ENCODE results near the gene STX12.
"Not testable (repeated sequence)": the region's sequence is repeated elsewhere in the genome, so short reads cannot be mapped to it uniquely, and the experiment has no call there.

Gene STX12

DNA sequence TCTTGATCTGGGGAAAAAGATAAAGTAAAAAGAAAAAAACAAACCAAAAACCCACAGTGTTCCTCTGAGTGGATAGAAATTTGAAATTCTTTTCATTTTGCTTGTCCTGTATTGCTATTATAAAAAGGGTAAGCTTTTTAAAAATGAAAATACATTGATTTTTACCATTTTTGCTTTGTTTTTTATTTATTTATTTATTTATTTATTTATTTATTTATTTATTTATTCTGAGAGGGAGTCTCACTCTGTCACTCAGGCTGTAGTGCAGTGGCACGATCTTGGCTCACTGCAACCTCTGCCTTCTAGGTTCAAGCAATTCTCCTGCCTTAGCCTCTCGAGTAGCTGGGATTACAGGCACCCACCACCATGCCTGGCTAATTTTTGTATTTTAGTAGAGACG is 35.1 kb downstream of the STX12 start:
- H3K4me3 ChIP-seq (ENCODE audit: low read depth, low read length); POLR2A ChIA-PET; H3K4me1 ChIP-seq (ENCODE audit: control insufficient read depth, insufficient read depth, low read length); H3K9me3 ChIP-seq (ENCODE audit: control insufficient read depth, insufficient read depth, low read depth, low read length); CTCF ChIA-PET; H3K27ac ChIP-seq (ENCODE audit: extremely low read depth, low read depth, low read length): not testable (repeated sequence)
- peaks cover 14 to 38% of the 10 kb centered on the region in 2 experiments for H3K36me3 ChIP-seq (ENCODE audit: control insufficient read depth in 2 of 2, insufficient read depth in 1 of 2, low read length in 2 of 2)
- peak; percentile 26; the same call in 1 of the 2 replicates for TF ChIP-seq ZBTB7A (tag by site-specific recombination; IDR thresholded peaks at IDR 0.05; ENCODE audit: low read depth)
- TF ChIP-seq, protein P1, sequence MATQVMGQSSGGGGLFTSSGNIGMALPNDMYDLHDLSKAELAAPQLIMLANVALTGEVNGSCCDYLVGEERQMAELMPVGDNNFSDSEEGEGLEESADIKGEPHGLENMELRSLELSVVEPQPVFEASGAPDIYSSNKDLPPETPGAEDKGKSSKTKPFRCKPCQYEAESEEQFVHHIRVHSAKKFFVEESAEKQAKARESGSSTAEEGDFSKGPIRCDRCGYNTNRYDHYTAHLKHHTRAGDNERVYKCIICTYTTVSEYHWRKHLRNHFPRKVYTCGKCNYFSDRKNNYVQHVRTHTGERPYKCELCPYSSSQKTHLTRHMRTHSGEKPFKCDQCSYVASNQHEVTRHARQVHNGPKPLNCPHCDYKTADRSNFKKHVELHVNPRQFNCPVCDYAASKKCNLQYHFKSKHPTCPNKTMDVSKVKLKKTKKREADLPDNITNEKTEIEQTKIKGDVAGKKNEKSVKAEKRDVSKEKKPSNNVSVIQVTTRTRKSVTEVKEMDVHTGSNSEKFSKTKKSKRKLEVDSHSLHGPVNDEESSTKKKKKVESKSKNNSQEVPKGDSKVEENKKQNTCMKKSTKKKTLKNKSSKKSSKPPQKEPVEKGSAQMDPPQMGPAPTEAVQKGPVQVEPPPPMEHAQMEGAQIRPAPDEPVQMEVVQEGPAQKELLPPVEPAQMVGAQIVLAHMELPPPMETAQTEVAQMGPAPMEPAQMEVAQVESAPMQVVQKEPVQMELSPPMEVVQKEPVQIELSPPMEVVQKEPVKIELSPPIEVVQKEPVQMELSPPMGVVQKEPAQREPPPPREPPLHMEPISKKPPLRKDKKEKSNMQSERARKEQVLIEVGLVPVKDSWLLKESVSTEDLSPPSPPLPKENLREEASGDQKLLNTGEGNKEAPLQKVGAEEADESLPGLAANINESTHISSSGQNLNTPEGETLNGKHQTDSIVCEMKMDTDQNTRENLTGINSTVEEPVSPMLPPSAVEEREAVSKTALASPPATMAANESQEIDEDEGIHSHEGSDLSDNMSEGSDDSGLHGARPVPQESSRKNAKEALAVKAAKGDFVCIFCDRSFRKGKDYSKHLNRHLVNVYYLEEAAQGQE (tag by site-specific recombination; IDR thresholded peaks at IDR 0.05): peak; percentile 78
- TF ChIP-seq ZNF555 (tag by site-specific recombination; conservative IDR thresholded peaks at IDR 0.05): peak; percentile 93
- peak; percentile 63; the same call in 1 of the 2 replicates for TF ChIP-seq ZSCAN23 (tag by site-specific recombination; IDR thresholded peaks at IDR 0.05)
- peak; percentile 73 for TF ChIP-seq ZNF629 (tag by site-specific recombination; IDR thresholded peaks at IDR 0.05)
- peak; percentile 90 for TF ChIP-seq ZNF510 (tag by site-specific recombination; IDR thresholded peaks at IDR 0.05; ENCODE audit: insufficient replicate concordance)
- TF ChIP-seq ZFP37 (tag by site-specific recombination; IDR thresholded peaks at IDR 0.05): peak; percentile 74; the same call in 1 of the 2 replicates
- TF ChIP-seq, protein P2, sequence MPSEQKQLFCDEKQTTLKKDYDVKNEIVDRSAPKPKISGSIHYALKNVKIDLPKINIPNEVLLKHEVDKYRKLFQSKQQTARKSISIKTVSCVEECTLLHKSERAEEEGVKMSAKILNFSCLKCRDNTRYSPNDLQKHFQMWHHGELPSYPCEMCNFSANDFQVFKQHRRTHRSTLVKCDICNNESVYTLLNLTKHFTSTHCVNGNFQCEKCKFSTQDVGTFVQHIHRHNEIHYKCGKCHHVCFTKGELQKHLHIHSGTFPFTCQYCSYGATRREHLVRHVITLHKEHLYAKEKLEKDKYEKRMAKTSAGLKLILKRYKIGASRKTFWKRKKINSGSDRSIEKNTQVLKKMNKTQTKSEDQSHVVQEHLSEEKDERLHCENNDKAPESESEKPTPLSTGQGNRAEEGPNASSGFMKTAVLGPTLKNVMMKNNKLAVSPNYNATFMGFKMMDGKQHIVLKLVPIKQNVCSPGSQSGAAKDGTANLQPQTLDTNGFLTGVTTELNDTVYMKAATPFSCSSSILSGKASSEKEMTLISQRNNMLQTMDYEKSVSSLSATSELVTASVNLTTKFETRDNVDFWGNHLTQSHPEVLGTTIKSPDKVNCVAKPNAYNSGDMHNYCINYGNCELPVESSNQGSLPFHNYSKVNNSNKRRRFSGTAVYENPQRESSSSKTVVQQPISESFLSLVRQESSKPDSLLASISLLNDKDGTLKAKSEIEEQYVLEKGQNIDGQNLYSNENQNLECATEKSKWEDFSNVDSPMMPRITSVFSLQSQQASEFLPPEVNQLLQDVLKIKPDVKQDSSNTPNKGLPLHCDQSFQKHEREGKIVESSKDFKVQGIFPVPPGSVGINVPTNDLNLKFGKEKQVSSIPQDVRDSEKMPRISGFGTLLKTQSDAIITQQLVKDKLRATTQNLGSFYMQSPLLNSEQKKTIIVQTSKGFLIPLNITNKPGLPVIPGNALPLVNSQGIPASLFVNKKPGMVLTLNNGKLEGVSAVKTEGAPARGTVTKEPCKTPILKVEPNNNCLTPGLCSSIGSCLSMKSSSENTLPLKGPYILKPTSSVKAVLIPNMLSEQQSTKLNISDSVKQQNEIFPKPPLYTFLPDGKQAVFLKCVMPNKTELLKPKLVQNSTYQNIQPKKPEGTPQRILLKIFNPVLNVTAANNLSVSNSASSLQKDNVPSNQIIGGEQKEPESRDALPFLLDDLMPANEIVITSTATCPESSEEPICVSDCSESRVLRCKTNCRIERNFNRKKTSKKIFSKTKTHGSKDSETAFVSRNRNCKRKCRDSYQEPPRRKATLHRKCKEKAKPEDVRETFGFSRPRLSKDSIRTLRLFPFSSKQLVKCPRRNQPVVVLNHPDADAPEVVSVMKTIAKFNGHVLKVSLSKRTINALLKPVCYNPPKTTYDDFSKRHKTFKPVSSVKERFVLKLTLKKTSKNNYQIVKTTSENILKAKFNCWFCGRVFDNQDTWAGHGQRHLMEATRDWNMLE (tag by site-specific recombination; conservative IDR thresholded peaks at IDR 0.05; ENCODE audit: low read depth): peak; percentile 97
- peak; percentile 75; the same call in 1 of the 2 replicates for TF ChIP-seq ZNF202 (tag by site-specific recombination; IDR thresholded peaks at IDR 0.05; ENCODE audit: borderline replicate concordance)
- TF ChIP-seq ZNF404 (tag by site-specific recombination; IDR thresholded peaks at IDR 0.05): peak; percentile 85
- TF ChIP-seq ZNF19 (tag by site-specific recombination; IDR thresholded peaks at IDR 0.05; ENCODE audit: low read depth): peak; percentile 89; the same call in 1 of the 2 replicates
- TF ChIP-seq, protein P3, sequence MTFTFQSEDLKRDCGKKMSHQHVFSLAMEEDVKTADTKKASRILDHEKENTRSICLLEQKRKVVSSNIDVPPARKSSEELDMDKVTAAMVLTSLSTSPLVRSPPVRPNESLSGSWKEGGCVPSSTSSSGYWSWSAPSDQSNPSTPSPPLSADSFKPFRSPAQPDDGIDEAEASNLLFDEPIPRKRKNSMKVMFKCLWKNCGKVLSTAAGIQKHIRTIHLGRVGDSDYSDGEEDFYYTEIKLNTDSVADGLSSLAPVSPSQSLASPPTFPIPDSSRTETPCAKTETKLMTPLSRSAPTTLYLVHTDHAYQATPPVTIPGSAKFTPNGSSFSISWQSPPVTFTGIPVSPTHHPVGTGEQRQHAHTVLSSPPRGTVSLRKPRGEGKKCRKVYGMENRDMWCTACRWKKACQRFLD (tag by site-specific recombination; IDR thresholded peaks at IDR 0.05): 0 out of 2 replicates have a peak, but pooled peaks have one; percentile 45
- peak; percentile 24; the same call in 1 of the 2 replicates for TF ChIP-seq ZNF341 (tag by site-specific recombination; IDR thresholded peaks at IDR 0.05; ENCODE audit: low read depth)
- TF ChIP-seq ZNF558 (tag by site-specific recombination; IDR thresholded peaks at IDR 0.05): peak; percentile 86; the same call in 1 of the 2 replicates
- TF ChIP-seq, protein P4, sequence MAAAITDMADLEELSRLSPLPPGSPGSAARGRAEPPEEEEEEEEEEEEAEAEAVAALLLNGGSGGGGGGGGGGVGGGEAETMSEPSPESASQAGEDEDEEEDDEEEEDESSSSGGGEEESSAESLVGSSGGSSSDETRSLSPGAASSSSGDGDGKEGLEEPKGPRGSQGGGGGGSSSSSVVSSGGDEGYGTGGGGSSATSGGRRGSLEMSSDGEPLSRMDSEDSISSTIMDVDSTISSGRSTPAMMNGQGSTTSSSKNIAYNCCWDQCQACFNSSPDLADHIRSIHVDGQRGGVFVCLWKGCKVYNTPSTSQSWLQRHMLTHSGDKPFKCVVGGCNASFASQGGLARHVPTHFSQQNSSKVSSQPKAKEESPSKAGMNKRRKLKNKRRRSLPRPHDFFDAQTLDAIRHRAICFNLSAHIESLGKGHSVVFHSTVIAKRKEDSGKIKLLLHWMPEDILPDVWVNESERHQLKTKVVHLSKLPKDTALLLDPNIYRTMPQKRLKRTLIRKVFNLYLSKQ (tag by site-specific recombination; IDR thresholded peaks at IDR 0.05; ENCODE audit: borderline replicate concordance): peak; percentile 92; the same call in 1 of the 2 replicates
- peak; percentile 65; the same call in 1 of the 2 replicates for TF ChIP-seq ZNF791 (tag by site-specific recombination; IDR thresholded peaks at IDR 0.05)
- TF ChIP-seq SP3 (tag by site-specific recombination; IDR thresholded peaks at IDR 0.05): peak; percentile 25; the same call in 1 of the 2 replicates
- TF ChIP-seq ZNF426 (tag by site-specific recombination; IDR thresholded peaks at IDR 0.05): peak; percentile 98
- TF ChIP-seq, protein P5, sequence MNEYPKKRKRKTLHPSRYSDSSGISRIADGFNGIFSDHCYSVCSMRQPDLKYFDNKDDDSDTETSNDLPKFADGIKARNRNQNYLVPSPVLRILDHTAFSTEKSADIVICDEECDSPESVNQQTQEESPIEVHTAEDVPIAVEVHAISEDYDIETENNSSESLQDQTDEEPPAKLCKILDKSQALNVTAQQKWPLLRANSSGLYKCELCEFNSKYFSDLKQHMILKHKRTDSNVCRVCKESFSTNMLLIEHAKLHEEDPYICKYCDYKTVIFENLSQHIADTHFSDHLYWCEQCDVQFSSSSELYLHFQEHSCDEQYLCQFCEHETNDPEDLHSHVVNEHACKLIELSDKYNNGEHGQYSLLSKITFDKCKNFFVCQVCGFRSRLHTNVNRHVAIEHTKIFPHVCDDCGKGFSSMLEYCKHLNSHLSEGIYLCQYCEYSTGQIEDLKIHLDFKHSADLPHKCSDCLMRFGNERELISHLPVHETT (tag by site-specific recombination; IDR thresholded peaks at IDR 0.05): peak; percentile 75; the same call in 1 of the 2 replicates
- peak; percentile 86 for TF ChIP-seq ZXDB (tag by site-specific recombination; IDR thresholded peaks at IDR 0.05)
- peak; percentile 61 for TF ChIP-seq ZBTB21 (tag by site-specific recombination; IDR thresholded peaks at IDR 0.05)
- TF ChIP-seq ZNF654 (tag by site-specific recombination; IDR thresholded peaks at IDR 0.05; ENCODE audit: low read depth): peak; percentile 46
- peak; percentile 93; the same call in 1 of the 2 replicates for TF ChIP-seq ZNF292 (tag by site-specific recombination; IDR thresholded peaks at IDR 0.05; ENCODE audit: borderline replicate concordance, low read depth)
- TF ChIP-seq ZNF121 (tag by site-specific recombination; IDR thresholded peaks at IDR 0.05): 0 out of 2 replicates have a peak, but pooled peaks have one; percentile 19
- TF ChIP-seq MZF1 (tag by site-specific recombination; IDR thresholded peaks at IDR 0.05; ENCODE audit: borderline replicate concordance): peak; percentile 62; the same call in 1 of the 2 replicates

All from HEK293 (cell line).